Panc1 (cell line): Measurements from ENCODE around the gene HHAT. TPM values are rescaled to one million over a fixed set of nuclear protein-coding genes. Genes with fewer than 3 reads are reported as not detected.

Experiments used
- ATAC-seq: fragments of 200-7000 bp; cut with Tn5 transposase; 2 replicates; pipeline ENCODE4 v1.9.1; 2020; ENCODE audit warnings: mild to moderate bottlenecking, moderate library complexity
- BruUV-seq: library from RNA; stranded (reverse); fragments of 400-500 nt; replicated peaks from 2 replicates; lab custom pipeline; 2021; lab: Mats Ljungman, UMichigan
- CTCF ChIA-PET: fragments of 300-600 bp; sonication (Branson Sonifier 250); formaldehyde crosslinking; loops from one replicate; lab custom pipeline; 2022; ENCODE audit warnings: antibody characterized with exemption; lab: Charles Lee
- POLR2A ChIA-PET: fragments of 300-600 bp; sonication (Branson Sonifier 250); formaldehyde crosslinking; loops from one replicate; lab custom pipeline; 2022; ENCODE audit warnings: antibody characterized with exemption; lab: Charles Lee
- DNase-seq: peaks from one replicate; pipeline ENCODE4 v3.0.0-alpha.2; 2010; ENCODE audit warnings: low read depth, low spot score
- H3K27ac ChIP-seq: 2 replicates; pipeline ENCODE4 v1.5.1; 2011; ENCODE audit warnings: mild to moderate bottlenecking, low read length, inconsistent platforms
- H3K27me3 ChIP-seq: fragments of 200-500 bp; sonication (Bioruptor generic); 2 replicates; pipeline ENCODE4 v1.6.0; 2014; ENCODE audit warnings: low read length, inconsistent platforms; ENCODE audit not compliant: control insufficient read depth, insufficient read depth
- H3K36me3 ChIP-seq: fragments of 200-500 bp; sonication (Bioruptor generic); 2 replicates; pipeline ENCODE4 v1.5.1; 2014; ENCODE audit warnings: inconsistent platforms, mild to moderate bottlenecking, low read length, moderate library complexity; ENCODE audit not compliant: control insufficient read depth, insufficient read depth
- H3K4me1 ChIP-seq: 2 replicates; pipeline ENCODE4 v1.5.1; 2011; ENCODE audit warnings: inconsistent platforms, mild to moderate bottlenecking, low read length, moderate library complexity; ENCODE audit not compliant: control insufficient read depth, insufficient read depth
- H3K4me3 ChIP-seq, 2 experiments: 2 replicates each; pipeline ENCODE4 v1.5.1; 2011 to 2012; ENCODE audit warnings: low read depth in 2 of 2, low read length in 2 of 2, mild to moderate bottlenecking in 2 of 2, inconsistent platforms in 1 of 2, moderate library complexity in 1 of 2
- H3K9me3 ChIP-seq: fragments of 200-500 bp; sonication (Bioruptor generic); 2 replicates; pipeline ENCODE4 v1.5.1; 2014; ENCODE audit warnings: low read depth, mild to moderate bottlenecking, inconsistent platforms, low read length, moderate library complexity; ENCODE audit not compliant: control insufficient read depth, insufficient read depth
- POLR2AphosphoS5 ChIP-seq: IDR thresholded peaks from 2 replicates; pipeline ENCODE4 v1.6.1; 2012; ENCODE audit warnings: mild to moderate bottlenecking, low read depth, low read length, moderate library complexity
- SIN3A ChIP-seq: IDR thresholded peaks from 2 replicates; pipeline ENCODE4 v1.6.1; 2012; ENCODE audit warnings: low read depth, mild to moderate bottlenecking, low read length, moderate library complexity, borderline replicate concordance; ENCODE audit not compliant: insufficient read depth
- TCF7L2 ChIP-seq: IDR thresholded peaks from 2 replicates; pipeline ENCODE4 v1.6.1; 2011; ENCODE audit warnings: mild to moderate bottlenecking, low read depth, low read length, inconsistent platforms
- in situ Hi-C: cut with HindIII; loops from 2 replicates; pipeline ENCODE4 v1.10.0; 2016; ENCODE audit warnings: low sequenced_read_pairs, low pct_unique_long_range_greater_than_20kb
- intact Hi-C: fragments of 100-400 bp; cut with micrococcal nuclease; formaldehyde crosslinking; loops from one replicate; pipeline ENCODE4 v1.10.0; 2022; ENCODE audit not compliant: unreplicated experiment
- total RNA-seq: library from RNA; stranded (reverse); gene quantifications from one replicate; pipeline ENCODE4 v1.2.1, GENCODE V29; 2021; ENCODE audit not compliant: unreplicated experiment
- TF ChIP-seq, protein P1 (sequence below), 2 experiments: IDR thresholded peaks; 2 replicates each; pipeline ENCODE4 v1.6.1; 2011 to 2012; ENCODE audit warnings: low read depth in 2 of 2, control low read depth in 1 of 2, low read length in 1 of 2, mild to moderate bottlenecking in 1 of 2, moderate library complexity in 1 of 2; ENCODE audit not compliant: insufficient read depth in 1 of 2

The HHAT gene
- total RNA-seq, 1 experiment from 2014 or later = 2.3 TPM

GRCh38 chr1:210648588-210649269 is 320.0 kb downstream of the HHAT start:
- ChIA-PET CTCF (no interaction called here), POLR2A (no interaction called here)

DNA sequence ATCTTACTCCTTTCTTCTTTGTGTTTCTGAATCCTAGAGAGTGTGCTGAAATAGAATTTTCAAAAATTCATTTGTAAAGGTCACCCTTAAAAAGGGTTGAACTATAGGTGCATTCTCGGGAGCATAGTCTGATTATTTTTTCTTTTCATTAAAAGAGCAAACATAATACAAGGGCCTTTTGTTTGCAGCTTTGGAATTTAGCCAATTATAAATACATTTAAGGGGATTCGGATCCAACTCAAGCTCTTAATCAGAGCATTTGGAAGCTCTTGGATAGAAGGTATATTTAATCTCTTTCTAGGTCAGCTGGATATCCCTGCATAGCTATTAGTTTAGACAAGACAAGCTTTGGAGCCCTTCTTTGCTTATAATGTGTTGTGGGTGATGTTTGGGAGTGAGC is 321.7 kb downstream of the HHAT start:
- no TSS peak for BruUV-seq
- Histone ChIP-seq H3K27ac (no peak overlapping the region), H3K36me3 (no peaks in the 10 kb centered on the region), H3K4me3 (no peak overlapping the region), H3K9me3 (no peaks in the 10 kb centered on the region), H3K4me1 (no peaks in the 10 kb centered on the region), H3K27me3 (no peaks in the 10 kb centered on the region)
- no peak for TF ChIP-seq SIN3A
- TF ChIP-seq, protein P1, sequence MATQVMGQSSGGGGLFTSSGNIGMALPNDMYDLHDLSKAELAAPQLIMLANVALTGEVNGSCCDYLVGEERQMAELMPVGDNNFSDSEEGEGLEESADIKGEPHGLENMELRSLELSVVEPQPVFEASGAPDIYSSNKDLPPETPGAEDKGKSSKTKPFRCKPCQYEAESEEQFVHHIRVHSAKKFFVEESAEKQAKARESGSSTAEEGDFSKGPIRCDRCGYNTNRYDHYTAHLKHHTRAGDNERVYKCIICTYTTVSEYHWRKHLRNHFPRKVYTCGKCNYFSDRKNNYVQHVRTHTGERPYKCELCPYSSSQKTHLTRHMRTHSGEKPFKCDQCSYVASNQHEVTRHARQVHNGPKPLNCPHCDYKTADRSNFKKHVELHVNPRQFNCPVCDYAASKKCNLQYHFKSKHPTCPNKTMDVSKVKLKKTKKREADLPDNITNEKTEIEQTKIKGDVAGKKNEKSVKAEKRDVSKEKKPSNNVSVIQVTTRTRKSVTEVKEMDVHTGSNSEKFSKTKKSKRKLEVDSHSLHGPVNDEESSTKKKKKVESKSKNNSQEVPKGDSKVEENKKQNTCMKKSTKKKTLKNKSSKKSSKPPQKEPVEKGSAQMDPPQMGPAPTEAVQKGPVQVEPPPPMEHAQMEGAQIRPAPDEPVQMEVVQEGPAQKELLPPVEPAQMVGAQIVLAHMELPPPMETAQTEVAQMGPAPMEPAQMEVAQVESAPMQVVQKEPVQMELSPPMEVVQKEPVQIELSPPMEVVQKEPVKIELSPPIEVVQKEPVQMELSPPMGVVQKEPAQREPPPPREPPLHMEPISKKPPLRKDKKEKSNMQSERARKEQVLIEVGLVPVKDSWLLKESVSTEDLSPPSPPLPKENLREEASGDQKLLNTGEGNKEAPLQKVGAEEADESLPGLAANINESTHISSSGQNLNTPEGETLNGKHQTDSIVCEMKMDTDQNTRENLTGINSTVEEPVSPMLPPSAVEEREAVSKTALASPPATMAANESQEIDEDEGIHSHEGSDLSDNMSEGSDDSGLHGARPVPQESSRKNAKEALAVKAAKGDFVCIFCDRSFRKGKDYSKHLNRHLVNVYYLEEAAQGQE (IDR thresholded peaks at IDR 0.05; ENCODE audit: insufficient read depth in 1 of 2, low read depth in 2 of 2, low read length in 1 of 2) = no peak
- no peak for TF ChIP-seq POLR2AphosphoS5
- in situ Hi-C loops (no loop called here), intact Hi-C loops (no loop called here)
- ChIA-PET POLR2A (no interaction called here), CTCF (no interaction called here)
- ATAC-seq (no peak), DNase-seq (no peak)

More at GRCh38 chr1:210648588-210649269, 320.0 kb downstream of the HHAT start:
- in situ Hi-C loops = no loop called here
- no peak overlapping the region for H3K4me3 ChIP-seq
- no peaks in the 10 kb centered on the region for H3K4me1 ChIP-seq
- TF ChIP-seq TCF7L2 = no peak
- TF ChIP-seq, protein P1 (IDR thresholded peaks at IDR 0.05; ENCODE audit: insufficient read depth in 1 of 2, low read depth in 2 of 2, low read length in 1 of 2) = no peak
- no peak for DNase-seq
- no peaks in the 10 kb centered on the region for H3K36me3 ChIP-seq
- intact Hi-C loops = no loop called here
- no TSS peak for BruUV-seq
- H3K27ac ChIP-seq = no peak overlapping the region
- no peaks in the 10 kb centered on the region for H3K9me3 ChIP-seq
- H3K27me3 ChIP-seq = no peaks in the 10 kb centered on the region
- no peak for ATAC-seq
